Hepatocyte (in vitro differentiated cells): ENCODE results near the gene ADRM1.

Experiments used
- CTCF ChIP-seq: fragments of 200-600 bp; sonication (generic); IDR thresholded peaks from 2 replicates; pipeline ENCODE4 v1.5.1; 2016; ENCODE audit warnings: antibody characterized with exemption, mild to moderate bottlenecking; ENCODE audit not compliant: poor library complexity
- EZH2phosphoT487 ChIP-seq: fragments of 200-600 bp; sonication (generic); IDR thresholded peaks from one replicate; pipeline ENCODE4 v1.6.1; 2018; ENCODE audit warnings: antibody characterized with exemption, mild to moderate bottlenecking, low read depth, moderate library complexity; ENCODE audit not compliant: unreplicated experiment, severe bottlenecking

GRCh38 chr20:62351469-62352401, 48.9 kb downstream of the ADRM1 start:
- TF ChIP-seq CTCF, result no peak
- TF ChIP-seq EZH2phosphoT487, result no peak
